Kidney epithelial cell (primary cell): ENCODE results near the gene RAB23. TPM values are rescaled to one million over a fixed set of nuclear protein-coding genes. Genes with fewer than 3 reads are reported as not detected.

Source experiments
- DNase-seq: peaks from one replicate; pipeline ENCODE4 v3.0.0-alpha.2; 2010; ENCODE audit warnings: low read depth
- H3K27me3 ChIP-seq: 2 replicates; pipeline ENCODE4 v1.6.0; 2011; ENCODE audit warnings: low read length; ENCODE audit not compliant: control insufficient read depth, insufficient read depth
- H3K36me3 ChIP-seq: 2 replicates; pipeline ENCODE4 v1.5.1; 2011; ENCODE audit warnings: low read length; ENCODE audit not compliant: control insufficient read depth, insufficient read depth
- H3K4me3 ChIP-seq: 2 replicates; pipeline ENCODE4 v1.5.1; 2011; ENCODE audit warnings: low read depth, mild to moderate bottlenecking, control low read depth, low read length
- CTCF ChIP-seq: IDR thresholded peaks from 2 replicates; pipeline ENCODE4 v1.5.1; 2011; ENCODE audit warnings: mild to moderate bottlenecking, moderate library complexity, low read length, control low read depth, inconsistent platforms; ENCODE audit not compliant: insufficient read depth, poor library complexity, severe bottlenecking
- total RNA-seq: library from RNA; depleted of rRNA; stranded (reverse); fragments of >200 nt; gene quantifications from 2 replicates; pipeline ENCODE4 v1.2.3, GENCODE V29; 2015

RAB23 gene
- total RNA-seq, 1 donor from 2014 or later: 21.5 TPM

- no peak for DNase-seq
- Histone ChIP-seq H3K27me3 (no peaks in the 10 kb centered on the region), H3K4me3 (no peak overlapping the region), H3K36me3 (no peaks in the 10 kb centered on the region)
- no peak for TF ChIP-seq CTCF
These were observed 5.6 kb downstream of the RAB23 start for GRCh38 chr6:57216235-57217101.

- TF ChIP-seq CTCF: no peak
- no peaks in the 10 kb centered on the region for H3K36me3 ChIP-seq
- H3K4me3 ChIP-seq: no peak overlapping the region
- no peaks in the 10 kb centered on the region for H3K27me3 ChIP-seq
- no peak for DNase-seq
These were observed 6.8 kb downstream of the RAB23 start for GRCh38 chr6:57215260-57215659.

- no peak for TF ChIP-seq CTCF
- H3K4me3 ChIP-seq: no peak overlapping the region
- H3K36me3 ChIP-seq: no peaks in the 10 kb centered on the region
- H3K27me3 ChIP-seq: no peaks in the 10 kb centered on the region
- no peak for DNase-seq
These were observed 12.0 kb downstream of the RAB23 start for GRCh38 chr6:57210060-57210459.

GRCh38 chr6:57209030-57209429 is 13.1 kb downstream of the RAB23 start:
- H3K27me3 ChIP-seq: no peaks in the 10 kb centered on the region
- DNase-seq: no peak
- no peak overlapping the region for H3K4me3 ChIP-seq
- H3K36me3 ChIP-seq: no peaks in the 10 kb centered on the region
- no peak for TF ChIP-seq CTCF

- no peaks in the 10 kb centered on the region for H3K27me3 ChIP-seq
- DNase-seq: no peak
- no peaks in the 10 kb centered on the region for H3K36me3 ChIP-seq
- TF ChIP-seq CTCF: no peak
- H3K4me3 ChIP-seq: no peak overlapping the region
These were observed 14.2 kb downstream of the RAB23 start for GRCh38 chr6:57207872-57208271.

- Histone ChIP-seq H3K36me3 (no peaks in the 10 kb centered on the region), H3K4me3 (no peak overlapping the region), H3K27me3 (no peaks in the 10 kb centered on the region)
- DNase-seq: no peak
- no peak for TF ChIP-seq CTCF
These were observed 15.0 kb downstream of the RAB23 start for GRCh38 chr6:57207141-57207540.
